Keratinocyte (primary cell): ENCODE data around the gene RDH12. TPM values are rescaled to one million over a fixed set of nuclear protein-coding genes. Genes with fewer than 3 reads are reported as not detected.
A peak's percentile ranks its signal among the peaks of the same experiment; 100 is the strongest.

Experiments used
- DNase-seq: peaks from one replicate; pipeline ENCODE4 v3.0.0-alpha.2; 2011; ENCODE audit warnings: low read depth, missing footprints, low spot score
- FAIRE-seq: peaks from 2 replicates; lab custom pipeline; 2011; peaks lifted over from hg19 to GRCh38; lab: Jason Lieb, UNC
- H2AFZ ChIP-seq: 2 replicates; pipeline ENCODE4 v1.6.0; 2012; ENCODE audit warnings: low read length, control low read depth, inconsistent platforms; ENCODE audit not compliant: control insufficient read depth
- H3K27ac ChIP-seq: 2 replicates; pipeline ENCODE4 v1.5.1; 2011; ENCODE audit warnings: low read length; ENCODE audit not compliant: control insufficient read depth, insufficient read depth
- H3K27me3 ChIP-seq: 3 replicates; pipeline ENCODE4 v1.6.0; 2011; ENCODE audit warnings: low read length; ENCODE audit not compliant: control insufficient read depth, insufficient read depth; ENCODE audit errors: extremely low read depth
- H3K36me3 ChIP-seq, 2 experiments: 2 replicates in 1 of 2; 3 replicates in 1 of 2; pipeline ENCODE4 v1.5.1; 2011; ENCODE audit warnings: low read length in 2 of 2, mild to moderate bottlenecking in 1 of 2; ENCODE audit not compliant: control insufficient read depth in 2 of 2, insufficient read depth in 2 of 2; ENCODE audit errors: extremely low read depth in 1 of 2
- H3K4me1 ChIP-seq: 3 replicates; pipeline ENCODE4 v1.5.1; 2011; ENCODE audit warnings: low read length; ENCODE audit not compliant: control insufficient read depth, insufficient read depth; ENCODE audit errors: extremely low read depth
- H3K4me2 ChIP-seq: 3 replicates; pipeline ENCODE4 v1.6.0; 2011; ENCODE audit warnings: low read depth, low read length; ENCODE audit not compliant: control insufficient read depth, insufficient read depth; ENCODE audit errors: extremely low read depth
- H3K4me3 ChIP-seq, 3 experiments: fragments of 200-600 bp in 1 of 3; sonication (generic) in 1 of 3; 2 replicates in 2 of 3; 3 replicates in 1 of 3; pipeline ENCODE4 v1.5.1; 2011 to 2016; ENCODE audit warnings: low read length in 3 of 3, mild to moderate bottlenecking in 3 of 3, control low read depth in 2 of 3, inconsistent platforms in 1 of 3, low read depth in 1 of 3, mixed read lengths in 1 of 3, mixed run types in 1 of 3, moderate library complexity in 1 of 3; ENCODE audit not compliant: control insufficient read depth in 2 of 3, insufficient read depth in 2 of 3; ENCODE audit errors: extremely low read depth in 1 of 3
- H3K79me2 ChIP-seq: 2 replicates; pipeline ENCODE4 v1.6.0; 2012; ENCODE audit warnings: low read length; ENCODE audit not compliant: control insufficient read depth, insufficient read depth
- H3K9ac ChIP-seq: 3 replicates; pipeline ENCODE4 v1.6.0; 2011; ENCODE audit warnings: low read length; ENCODE audit not compliant: control insufficient read depth, insufficient read depth; ENCODE audit errors: extremely low read depth
- H3K9me1 ChIP-seq: 3 replicates; pipeline ENCODE4 v1.6.0; 2011; ENCODE audit warnings: low read length; ENCODE audit not compliant: control insufficient read depth, insufficient read depth; ENCODE audit errors: extremely low read depth
- H3K9me3 ChIP-seq: 2 replicates; pipeline ENCODE4 v1.5.1; 2012; ENCODE audit warnings: low read depth, low read length; ENCODE audit not compliant: control insufficient read depth
- H4K20me1 ChIP-seq: 3 replicates; pipeline ENCODE4 v1.6.0; 2011; ENCODE audit warnings: low read length; ENCODE audit not compliant: control insufficient read depth, insufficient read depth; ENCODE audit errors: extremely low read depth
- EZH2 ChIP-seq: IDR thresholded peaks from one replicate; pipeline ENCODE4 v1.6.1; 2012; ENCODE audit warnings: inconsistent platforms, mild to moderate bottlenecking, low read length, moderate library complexity
- dilution Hi-C: fragments of 300-500 bp; cut with MboI; formaldehyde crosslinking; loops from one replicate; pipeline ENCODE4 v1.7.0; 2020; ENCODE audit warnings: low sequenced_read_pairs; ENCODE audit not compliant: extremely low pct_ligation_motif_present
- polyA plus RNA-seq, 5 experiments: library from polyadenylated mRNA; depleted of rRNA in 3 of 5; stranded (reverse) in 3 of 5; stranded (forward) in 1 of 5; unstranded in 1 of 5; fragments of >200 nt; gene quantifications; 1 replicate in 1 of 5; 2 replicates in 3 of 5; 3 replicates in 1 of 5; pipeline versions ENCODE4 v1.2.1 to v1.2.3, GENCODE V29; 2011 to 2012; ENCODE audit warnings: missing spikeins in 2 of 5, low read depth in 1 of 5, low replicate concordance in 1 of 5
- TF ChIP-seq, protein P1 (sequence below), 3 experiments: IDR thresholded peaks in 1 of 3; conservative IDR thresholded peaks in 1 of 3; optimal IDR thresholded peaks in 1 of 3; 2 replicates in 2 of 3; 3 replicates in 1 of 3; pipeline versions ENCODE3 to v1.5.1; 2011; ENCODE audit warnings: low read length in 3 of 3, mild to moderate bottlenecking in 3 of 3, moderate library complexity in 2 of 3, control low read depth in 1 of 3, inconsistent platforms in 1 of 3; ENCODE audit not compliant: insufficient read depth in 2 of 3; ENCODE audit errors: extremely low read depth in 1 of 3

Gene RDH12
- polyA plus RNA-seq, 1 donor (not counting 4 experiments of a cell fraction or from before 2014, with no cell fraction given): 0.98 TPM

GRCh38 chr14:67674139-67674479 lies 27.6 kb upstream of the RDH12 start:
- dilution Hi-C loops: no loop called here
- TF ChIP-seq EZH2: no peak
- TF ChIP-seq, protein P1, sequence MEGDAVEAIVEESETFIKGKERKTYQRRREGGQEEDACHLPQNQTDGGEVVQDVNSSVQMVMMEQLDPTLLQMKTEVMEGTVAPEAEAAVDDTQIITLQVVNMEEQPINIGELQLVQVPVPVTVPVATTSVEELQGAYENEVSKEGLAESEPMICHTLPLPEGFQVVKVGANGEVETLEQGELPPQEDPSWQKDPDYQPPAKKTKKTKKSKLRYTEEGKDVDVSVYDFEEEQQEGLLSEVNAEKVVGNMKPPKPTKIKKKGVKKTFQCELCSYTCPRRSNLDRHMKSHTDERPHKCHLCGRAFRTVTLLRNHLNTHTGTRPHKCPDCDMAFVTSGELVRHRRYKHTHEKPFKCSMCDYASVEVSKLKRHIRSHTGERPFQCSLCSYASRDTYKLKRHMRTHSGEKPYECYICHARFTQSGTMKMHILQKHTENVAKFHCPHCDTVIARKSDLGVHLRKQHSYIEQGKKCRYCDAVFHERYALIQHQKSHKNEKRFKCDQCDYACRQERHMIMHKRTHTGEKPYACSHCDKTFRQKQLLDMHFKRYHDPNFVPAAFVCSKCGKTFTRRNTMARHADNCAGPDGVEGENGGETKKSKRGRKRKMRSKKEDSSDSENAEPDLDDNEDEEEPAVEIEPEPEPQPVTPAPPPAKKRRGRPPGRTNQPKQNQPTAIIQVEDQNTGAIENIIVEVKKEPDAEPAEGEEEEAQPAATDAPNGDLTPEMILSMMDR (optimal IDR thresholded peaks at IDR 0.05 in 1 of 3, IDR thresholded peaks at IDR 0.05 in 1 of 3, conservative IDR thresholded peaks at IDR 0.05 in 1 of 3; ENCODE audit: extremely low read depth in 1 of 3, insufficient read depth in 2 of 3, low read length in 3 of 3): peak in 2 of 3 experiments; percentile 18 to 27
- peaks cover 12 to 16% of the 10 kb centered on the region in 2 experiments for H3K36me3 ChIP-seq
- H3K9me1 ChIP-seq: no peaks in the 10 kb centered on the region
- peak overlapping the region; percentile 89 for H3K27ac ChIP-seq
- peak overlapping the region; percentile 92 for H3K9ac ChIP-seq
- peak overlapping the region; percentile 61 for H2AFZ ChIP-seq
- no peaks in the 10 kb centered on the region for H3K27me3 ChIP-seq
- FAIRE-seq (no peak), DNase-seq (no peak)
- no peaks in the 10 kb centered on the region for H3K9me3 ChIP-seq
- peaks cover 1% of the 10 kb centered on the region for H4K20me1 ChIP-seq
- peaks cover 57% of the 10 kb centered on the region for H3K79me2 ChIP-seq
- peak overlapping the region; percentile 63 to 92 (median 89) for H3K4me3 ChIP-seq
- peaks cover 12% of the 10 kb centered on the region for H3K4me1 ChIP-seq
- H3K4me2 ChIP-seq: peak overlapping the region; percentile 96

GRCh38 chr14:67674480-67675218 lies 27.0 kb upstream of the RDH12 start, which contains the start of gene VTI1B:
Gene VTI1B (minus strand): TSS chr14:67674632. CDS start chr14:67674489, 143 bp downstream.
- Histone ChIP-seq H3K27me3 (no peaks in the 10 kb centered on the region), H3K9me3 (no peaks in the 10 kb centered on the region), H3K27ac (peak within 1 kb of the TSS; percentile 89), H3K4me1 (peaks cover 12% of the 10 kb centered on the region), H3K36me3 (peaks cover 13 to 16% of the 10 kb centered on the region in 2 experiments), H3K9ac (peak within 1 kb of the TSS; percentile 92), H2AFZ (peak within 1 kb of the TSS; percentile 61), H3K9me1 (no peaks in the 10 kb centered on the region), H3K4me2 (peak within 1 kb of the TSS; percentile 96), H4K20me1 (peaks cover 3% of the 10 kb centered on the region), H3K79me2 (peaks cover 56% of the 10 kb centered on the region), H3K4me3 (peak within 1 kb of the TSS; percentile 63 to 92 (median 89))
- no peak for TF ChIP-seq EZH2
- TF ChIP-seq, protein P1 (optimal IDR thresholded peaks at IDR 0.05 in 1 of 3, IDR thresholded peaks at IDR 0.05 in 1 of 3, conservative IDR thresholded peaks at IDR 0.05 in 1 of 3; ENCODE audit: extremely low read depth in 1 of 3, insufficient read depth in 2 of 3, low read length in 3 of 3): peak in 1 of 3 experiments; percentile 9
- FAIRE-seq (no peak), DNase-seq (no peak)
- dilution Hi-C loops: no loop called here
